ENCODE results near the gene MRPL11. TPM values are rescaled to one million over a fixed set of nuclear protein-coding genes. Genes with fewer than 3 reads are reported as not detected.
A peak's percentile ranks its signal among the peaks of the same experiment; 100 is the strongest.

Gene MRPL11
- total and polyA plus RNA-seq, 4 donors: 27.6 to 54.5 (median 36.8) TPM

- ATAC-seq (ENCODE audit: low FRiP score) (no peak), DNase-seq (no peak)
- Histone ChIP-seq H3K4me3 (ENCODE audit: low read length in 2 of 2) (no peak overlapping the region), H3K4me1 (ENCODE audit: control insufficient read depth in 1 of 2, insufficient read depth in 2 of 2, low read length in 2 of 2) (no peaks in the 10 kb centered on the region), H3K27ac (ENCODE audit: low read depth in 1 of 2, low read length in 2 of 2) (no peak overlapping the region), H3K36me3 (ENCODE audit: control insufficient read depth in 1 of 2, insufficient read depth in 2 of 2, low read length in 1 of 2) (no peaks in the 10 kb centered on the region), H3K27me3 (ENCODE audit: control insufficient read depth in 1 of 2, insufficient read depth in 2 of 2, low read length in 1 of 2) (no peaks in the 10 kb centered on the region), H3K9me3 (ENCODE audit: control insufficient read depth, low read length) (no peaks in the 10 kb centered on the region)
- intact Hi-C loops (cut with DNase I): no loop called here
- 58 to 61% methylated on average over 9 of the region's 9 CpGs for WGBS, 2 donors
Measured at GRCh38 chr11:66476841-66477251, 38.2 kb upstream of the MRPL11 start.

GRCh38 chr11:66476173-66476840 is 37.7 kb upstream of the MRPL11 start:
- no peak for ATAC-seq (ENCODE audit: low FRiP score)
- Histone ChIP-seq H3K4me1 (ENCODE audit: control insufficient read depth in 1 of 2, insufficient read depth in 2 of 2, low read length in 2 of 2) (no peaks in the 10 kb centered on the region), H3K9me3 (ENCODE audit: control insufficient read depth, low read length) (no peaks in the 10 kb centered on the region), H3K27me3 (ENCODE audit: control insufficient read depth in 1 of 2, insufficient read depth in 2 of 2, low read length in 1 of 2) (no peaks in the 10 kb centered on the region), H3K4me3 (ENCODE audit: low read length in 2 of 2) (no peak overlapping the region), H3K27ac (ENCODE audit: low read depth in 1 of 2, low read length in 2 of 2) (no peak overlapping the region), H3K36me3 (ENCODE audit: control insufficient read depth in 1 of 2, insufficient read depth in 2 of 2, low read length in 1 of 2) (no peaks in the 10 kb centered on the region)
- DNase-seq: peak in 1 of 2 donors; percentile 44
- intact Hi-C loops (cut with DNase I): no loop called here
- 79% methylated on average over 10 of the region's 10 CpGs for WGBS, 2 donors

- WGBS, 2 donors: 91 to 92% methylated on average over 42 to 44 of the region's 44 CpGs
- H3K9me3 ChIP-seq (ENCODE audit: control insufficient read depth, low read length): no peaks in the 10 kb centered on the region
- no peak overlapping the region for H3K4me3 ChIP-seq (ENCODE audit: low read length in 2 of 2)
- DNase-seq (peak in 1 of 2 donors; percentile 36), ATAC-seq (ENCODE audit: low FRiP score) (no peak)
- no peaks in the 10 kb centered on the region for H3K4me1 ChIP-seq (ENCODE audit: control insufficient read depth in 1 of 2, insufficient read depth in 2 of 2, low read length in 2 of 2)
- no peak overlapping the region for H3K27ac ChIP-seq (ENCODE audit: low read depth in 1 of 2, low read length in 2 of 2)
- H3K36me3 ChIP-seq (ENCODE audit: control insufficient read depth in 1 of 2, insufficient read depth in 2 of 2, low read length in 1 of 2): no peaks in the 10 kb centered on the region
- no peaks in the 10 kb centered on the region for H3K27me3 ChIP-seq (ENCODE audit: control insufficient read depth in 1 of 2, insufficient read depth in 2 of 2, low read length in 1 of 2)
- intact Hi-C loops (cut with DNase I): no loop called here
Measured at GRCh38 chr11:66475349-66476172, 36.9 kb upstream of the MRPL11 start.

DNA sequence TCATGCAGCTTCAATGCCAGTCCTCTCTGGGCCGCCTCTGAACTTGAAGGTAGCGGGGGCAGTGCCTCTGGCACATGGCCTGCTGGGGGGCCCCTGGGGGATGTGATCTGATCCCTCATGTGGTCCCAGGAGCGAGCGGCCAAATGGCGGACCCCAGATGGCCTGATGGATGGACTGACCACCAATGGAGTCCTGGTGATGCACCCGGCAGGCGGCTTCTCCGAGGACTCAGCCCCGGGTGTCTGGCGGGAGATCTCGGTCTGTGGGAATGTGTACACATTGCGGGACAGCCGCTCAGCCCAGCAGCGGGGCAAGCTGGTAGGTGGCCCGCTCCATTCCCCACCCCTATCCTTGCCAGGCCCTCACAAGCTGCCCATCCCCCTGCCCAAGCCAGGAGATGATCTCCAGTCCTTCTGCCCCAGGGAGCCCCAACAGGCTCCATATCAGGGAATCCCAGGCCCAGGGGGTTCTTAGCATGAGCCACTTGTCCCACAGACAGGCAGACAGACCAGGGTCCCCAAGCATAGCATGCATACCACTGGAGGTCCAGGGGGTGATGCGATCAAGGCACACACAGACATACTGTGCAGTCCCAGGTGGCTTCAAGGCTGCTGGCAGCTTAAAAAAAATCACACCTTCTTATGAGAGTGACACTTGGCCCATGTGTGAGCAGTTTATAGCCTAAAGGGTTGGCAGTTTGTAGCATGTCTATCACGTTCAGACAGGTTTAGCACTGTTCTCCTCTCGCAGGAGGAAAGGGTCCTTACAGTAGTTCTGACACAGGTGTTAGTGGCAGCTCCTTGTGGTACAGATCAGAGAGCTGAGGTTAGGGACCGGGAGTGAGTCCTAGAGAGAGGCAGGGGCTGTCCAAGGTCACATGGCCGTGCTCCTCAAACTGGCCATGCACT is 35.2 kb upstream of the MRPL11 start:
- no peaks in the 10 kb centered on the region for H3K36me3 ChIP-seq (ENCODE audit: control insufficient read depth in 1 of 2, insufficient read depth in 2 of 2, low read length in 1 of 2)
- 84 to 89% methylated on average over 20 of the region's 20 CpGs for WGBS, 2 donors
- ATAC-seq (ENCODE audit: low FRiP score) (no peak), DNase-seq (no peak)
- intact Hi-C loops (cut with DNase I): no loop called here
- H3K4me3 ChIP-seq (ENCODE audit: low read length in 2 of 2): no peak overlapping the region
- no peaks in the 10 kb centered on the region for H3K9me3 ChIP-seq (ENCODE audit: control insufficient read depth, low read length)
- no peaks in the 10 kb centered on the region for H3K27me3 ChIP-seq (ENCODE audit: control insufficient read depth in 1 of 2, insufficient read depth in 2 of 2, low read length in 1 of 2)
- no peaks in the 10 kb centered on the region for H3K4me1 ChIP-seq (ENCODE audit: control insufficient read depth in 1 of 2, insufficient read depth in 2 of 2, low read length in 2 of 2)
- H3K27ac ChIP-seq (ENCODE audit: low read depth in 1 of 2, low read length in 2 of 2): no peak overlapping the region

DNA sequence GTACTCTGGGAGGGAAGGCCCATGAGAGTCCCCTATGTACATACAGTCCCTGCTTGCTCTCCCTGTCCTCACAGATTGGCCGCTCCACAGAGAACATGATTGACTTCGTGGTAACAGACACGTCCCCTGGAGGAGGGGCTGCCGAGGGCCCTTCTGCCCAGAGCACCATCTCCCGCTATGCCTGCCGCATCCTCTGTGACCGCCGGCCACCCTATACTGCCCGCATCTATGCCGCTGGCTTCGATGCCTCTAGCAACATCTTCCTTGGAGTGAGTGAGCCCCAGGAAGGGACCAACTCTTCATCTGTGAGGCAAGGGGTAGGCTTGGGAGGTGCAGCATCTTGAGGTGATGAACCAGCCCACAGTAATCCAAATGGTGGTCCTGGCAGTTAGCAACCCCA is 34.5 kb upstream of the MRPL11 start:
- no peak for ATAC-seq (ENCODE audit: low FRiP score)
- intact Hi-C loops (cut with DNase I): no loop called here
- WGBS, 2 donors: 88 to 91% methylated on average over 11 of the region's 11 CpGs
- no peak overlapping the region for H3K4me3 ChIP-seq (ENCODE audit: low read length in 2 of 2)
- no peaks in the 10 kb centered on the region for H3K27me3 ChIP-seq (ENCODE audit: control insufficient read depth in 1 of 2, insufficient read depth in 2 of 2, low read length in 1 of 2)
- no peak for DNase-seq
- no peak overlapping the region for H3K27ac ChIP-seq (ENCODE audit: low read depth in 1 of 2, low read length in 2 of 2)
- H3K9me3 ChIP-seq (ENCODE audit: control insufficient read depth, low read length): no peaks in the 10 kb centered on the region
- no peaks in the 10 kb centered on the region for H3K36me3 ChIP-seq (ENCODE audit: control insufficient read depth in 1 of 2, insufficient read depth in 2 of 2, low read length in 1 of 2)
- no peaks in the 10 kb centered on the region for H3K4me1 ChIP-seq (ENCODE audit: control insufficient read depth in 1 of 2, insufficient read depth in 2 of 2, low read length in 2 of 2)

DNA sequence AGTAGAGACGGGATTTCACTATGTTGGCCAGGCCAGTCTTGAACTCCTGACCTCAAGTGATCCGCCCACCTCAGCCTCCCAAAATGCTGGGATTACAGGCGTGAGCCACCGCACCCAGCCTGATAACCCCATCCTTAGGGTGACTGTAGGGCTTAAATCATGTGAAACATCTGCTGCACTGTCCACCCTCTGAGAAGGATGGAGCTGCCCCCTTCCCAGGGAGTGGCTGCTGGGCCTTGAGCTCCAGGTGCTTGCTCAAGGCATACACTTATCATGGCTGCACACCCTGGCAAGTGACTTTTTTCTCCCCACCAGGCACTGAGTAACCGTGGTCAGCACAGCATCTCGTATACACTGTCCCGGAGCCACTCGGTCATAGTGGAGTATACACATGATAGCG is 33.4 kb upstream of the MRPL11 start:
- ATAC-seq (ENCODE audit: low FRiP score) (no peak), DNase-seq (no peak)
- H3K4me3 ChIP-seq (ENCODE audit: low read length in 2 of 2): no peak overlapping the region
- no peaks in the 10 kb centered on the region for H3K27me3 ChIP-seq (ENCODE audit: control insufficient read depth in 1 of 2, insufficient read depth in 2 of 2, low read length in 1 of 2)
- H3K36me3 ChIP-seq (ENCODE audit: control insufficient read depth in 1 of 2, insufficient read depth in 2 of 2, low read length in 1 of 2): no peaks in the 10 kb centered on the region
- H3K4me1 ChIP-seq (ENCODE audit: control insufficient read depth in 1 of 2, insufficient read depth in 2 of 2, low read length in 2 of 2): no peaks in the 10 kb centered on the region
- WGBS, 2 donors: 82 to 90% methylated on average over 9 of the region's 9 CpGs
- intact Hi-C loops (cut with DNase I): no loop called here
- H3K27ac ChIP-seq (ENCODE audit: low read depth in 1 of 2, low read length in 2 of 2): no peak overlapping the region
- no peaks in the 10 kb centered on the region for H3K9me3 ChIP-seq (ENCODE audit: control insufficient read depth, low read length)

GRCh38 chr11:66471142-66471541 is 32.5 kb upstream of the MRPL11 start:
- Histone ChIP-seq H3K27me3 (ENCODE audit: control insufficient read depth in 1 of 2, insufficient read depth in 2 of 2, low read length in 1 of 2) (no peaks in the 10 kb centered on the region), H3K27ac (ENCODE audit: low read depth in 1 of 2, low read length in 2 of 2) (no peak overlapping the region), H3K36me3 (ENCODE audit: control insufficient read depth in 1 of 2, insufficient read depth in 2 of 2, low read length in 1 of 2) (no peaks in the 10 kb centered on the region), H3K4me3 (ENCODE audit: low read length in 2 of 2) (no peak overlapping the region), H3K4me1 (ENCODE audit: control insufficient read depth in 1 of 2, insufficient read depth in 2 of 2, low read length in 2 of 2) (no peaks in the 10 kb centered on the region), H3K9me3 (ENCODE audit: control insufficient read depth, low read length) (no peaks in the 10 kb centered on the region)
- intact Hi-C loops (cut with DNase I): no loop called here
- ATAC-seq (ENCODE audit: low FRiP score): no peak
- 92 to 93% methylated on average over 16 of the region's 16 CpGs for WGBS, 2 donors
- no peak for DNase-seq

DNA sequence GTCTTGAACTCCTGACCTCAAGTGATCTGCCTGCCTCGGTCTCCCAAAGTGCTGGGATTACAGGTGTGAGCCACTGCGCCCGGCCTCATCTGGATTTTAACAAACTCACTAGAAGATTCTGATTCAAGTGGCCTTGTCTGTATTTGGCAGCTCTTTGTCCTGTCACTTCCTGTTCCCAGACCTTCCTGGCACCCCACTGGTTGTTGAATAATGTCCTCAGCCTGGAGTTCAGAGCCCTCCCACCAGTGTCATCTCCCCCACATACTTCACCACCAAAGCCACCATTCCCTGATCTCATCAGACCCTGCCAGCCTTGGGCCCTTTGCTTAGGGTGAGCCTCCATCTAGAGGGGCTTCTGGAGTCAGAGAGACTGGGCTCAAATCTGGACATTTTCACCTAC is 31.4 kb upstream of the MRPL11 start:
- Histone ChIP-seq H3K4me1 (ENCODE audit: control insufficient read depth in 1 of 2, insufficient read depth in 2 of 2, low read length in 2 of 2) (no peaks in the 10 kb centered on the region), H3K4me3 (ENCODE audit: low read length in 2 of 2) (no peak overlapping the region), H3K9me3 (ENCODE audit: control insufficient read depth, low read length) (no peaks in the 10 kb centered on the region), H3K27me3 (ENCODE audit: control insufficient read depth in 1 of 2, insufficient read depth in 2 of 2, low read length in 1 of 2) (no peaks in the 10 kb centered on the region), H3K36me3 (ENCODE audit: control insufficient read depth in 1 of 2, insufficient read depth in 2 of 2, low read length in 1 of 2) (no peaks in the 10 kb centered on the region), H3K27ac (ENCODE audit: low read depth in 1 of 2, low read length in 2 of 2) (no peak overlapping the region)
- no peak for DNase-seq
- WGBS, 2 donors: 91 to 92% methylated on average over 3 of the region's 3 CpGs
- intact Hi-C loops (cut with DNase I): no loop called here
- no peak for ATAC-seq (ENCODE audit: low FRiP score)
